ENCODE measurements around the gene SAP30BP.

The SAP30BP gene

DNA sequence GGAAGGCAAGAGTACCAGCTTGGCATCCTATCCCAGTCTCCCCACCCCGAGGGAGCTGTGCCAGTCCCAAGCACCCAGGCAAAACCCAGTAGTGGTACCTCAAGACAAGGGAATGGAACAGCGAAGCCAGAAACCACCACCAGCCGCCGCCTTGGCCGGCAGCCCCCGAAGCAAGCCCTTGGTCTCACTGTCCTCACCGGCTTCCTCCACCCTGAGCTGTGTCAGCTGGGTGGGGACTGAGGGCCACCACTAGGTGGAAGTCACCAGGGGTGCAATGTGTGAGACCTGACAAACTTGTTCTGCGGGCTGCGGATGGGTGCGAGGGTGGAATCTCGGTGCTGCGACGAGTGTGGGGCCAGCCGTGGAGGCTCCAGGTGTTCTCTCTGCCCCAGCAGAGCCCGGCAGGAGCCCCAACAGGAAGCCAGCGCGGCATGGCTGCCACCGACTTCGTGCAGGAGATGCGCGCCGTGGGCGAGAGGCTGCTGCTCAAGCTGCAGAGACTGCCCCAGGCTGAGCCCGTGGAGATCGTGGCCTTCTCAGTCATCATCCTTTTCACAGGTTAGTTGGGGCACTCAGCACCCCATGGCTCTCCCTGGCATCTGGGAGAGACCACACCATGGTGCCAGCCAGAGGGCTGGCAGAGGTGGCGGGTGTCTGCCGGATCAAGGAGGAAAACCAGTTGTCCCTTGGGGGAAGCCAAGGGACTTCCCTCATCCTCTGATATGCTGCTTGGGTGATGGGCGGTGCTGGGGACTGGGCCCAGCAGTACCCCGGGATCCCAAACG lies 27.2 kb upstream of the SAP30BP start:
- Histone ChIP-seq H3K9me3 (ENCODE audit: insufficient read depth, low read length) (no peaks in the 10 kb centered on the region), H3K36me3 (replicated peaks; ENCODE audit: low read depth, low read length) (peaks cover 29% of the 10 kb centered on the region), H3K4me3 (ENCODE audit: low read length) (no peak overlapping the region), H3K9ac (ENCODE audit: low read length) (no peak overlapping the region), H3K4me1 (ENCODE audit: low read length) (peaks cover 13% of the 10 kb centered on the region), H3K79me2 (ENCODE audit: low read length) (peaks cover 3% of the 10 kb centered on the region; the same call in 1 of the 2 replicates), H4K20me1 (ENCODE audit: insufficient read depth, low read length) (no peaks in the 10 kb centered on the region), H3K27me3 (ENCODE audit: low read depth, low read length) (no peaks in the 10 kb centered on the region), H2AFZ (ENCODE audit: low read depth, low read length) (no peak overlapping the region), H3K27ac (ENCODE audit: low read length) (no peak overlapping the region), H3K4me2 (ENCODE audit: low read length) (no peak overlapping the region)
- TF ChIP-seq EZH2phosphoT487 (IDR thresholded peaks at IDR 0.05; ENCODE audit: low read depth), result no peak
- no peak for TF ChIP-seq CTCF (IDR thresholded peaks at IDR 0.05; ENCODE audit: low read depth, low read length)

- H4K20me1 ChIP-seq (ENCODE audit: insufficient read depth, low read length), result no peaks in the 10 kb centered on the region
- no peak overlapping the region for H2AFZ ChIP-seq (ENCODE audit: low read depth, low read length)
- H3K36me3 ChIP-seq (replicated peaks; ENCODE audit: low read depth, low read length), result peaks cover 30% of the 10 kb centered on the region
- H3K4me3 ChIP-seq (ENCODE audit: low read length), result no peak overlapping the region
- no peaks in the 10 kb centered on the region for H3K27me3 ChIP-seq (ENCODE audit: low read depth, low read length)
- peaks cover 10% of the 10 kb centered on the region for H3K79me2 ChIP-seq (ENCODE audit: low read length)
- H3K9ac ChIP-seq (ENCODE audit: low read length), result no peak overlapping the region
- H3K9me3 ChIP-seq (ENCODE audit: insufficient read depth, low read length), result no peaks in the 10 kb centered on the region
- peaks cover 20% of the 10 kb centered on the region for H3K4me1 ChIP-seq (ENCODE audit: low read length)
- TF ChIP-seq CTCF (IDR thresholded peaks at IDR 0.05; ENCODE audit: low read depth, low read length) (no peak), EZH2phosphoT487 (IDR thresholded peaks at IDR 0.05; ENCODE audit: low read depth) (no peak)
- no peak overlapping the region for H3K4me2 ChIP-seq (ENCODE audit: low read length)
- no peak overlapping the region for H3K27ac ChIP-seq (ENCODE audit: low read length)
Observed at GRCh38 chr17:75640556-75641119, 26.5 kb upstream of the SAP30BP start.

- Histone ChIP-seq H2AFZ (ENCODE audit: low read depth, low read length) (no peak overlapping the region), H3K4me2 (ENCODE audit: low read length) (no peak overlapping the region), H3K9ac (ENCODE audit: low read length) (no peak overlapping the region), H3K4me3 (ENCODE audit: low read length) (no peak overlapping the region), H3K4me1 (ENCODE audit: low read length) (peaks cover 27% of the 10 kb centered on the region), H3K27me3 (ENCODE audit: low read depth, low read length) (no peaks in the 10 kb centered on the region), H3K79me2 (ENCODE audit: low read length) (peaks cover 12% of the 10 kb centered on the region), H3K9me3 (ENCODE audit: insufficient read depth, low read length) (no peaks in the 10 kb centered on the region), H3K27ac (ENCODE audit: low read length) (no peak overlapping the region), H3K36me3 (replicated peaks; ENCODE audit: low read depth, low read length) (peaks cover 30% of the 10 kb centered on the region), H4K20me1 (ENCODE audit: insufficient read depth, low read length) (no peaks in the 10 kb centered on the region)
- TF ChIP-seq EZH2phosphoT487 (IDR thresholded peaks at IDR 0.05; ENCODE audit: low read depth), result no peak
- TF ChIP-seq CTCF (IDR thresholded peaks at IDR 0.05; ENCODE audit: low read depth, low read length), result no peak
Observed at GRCh38 chr17:75641343-75641742, 25.8 kb upstream of the SAP30BP start.

DNA sequence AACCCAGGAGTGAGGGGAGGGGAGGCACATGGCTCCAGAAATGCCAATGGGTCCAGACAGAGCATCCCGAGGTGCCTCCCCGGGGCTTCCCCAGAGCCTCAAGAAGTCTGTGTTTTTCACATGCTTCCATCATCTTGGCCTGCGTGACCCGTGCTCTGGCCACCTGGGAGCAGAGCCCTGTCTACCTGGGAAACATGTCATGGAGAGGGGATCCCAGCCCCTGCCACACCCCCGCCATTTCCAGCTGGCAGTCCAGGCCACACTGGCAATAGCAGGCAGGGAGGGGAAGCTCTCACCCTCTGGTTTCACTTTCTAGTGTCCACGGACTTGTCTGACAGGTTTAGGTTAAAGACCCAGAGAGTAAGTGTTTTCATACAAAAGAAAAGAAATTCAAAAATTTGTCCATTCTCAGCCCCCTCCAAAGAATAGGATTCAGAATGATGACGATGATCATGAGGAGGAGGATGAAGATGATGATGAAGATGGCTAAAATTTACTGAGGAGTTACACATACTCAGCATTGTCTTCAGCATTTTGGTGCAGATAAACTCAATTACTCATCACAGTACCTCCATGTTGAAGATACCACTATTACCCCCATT lies 24.9 kb upstream of the SAP30BP start:
- Histone ChIP-seq H3K4me3 (ENCODE audit: low read length) (no peak overlapping the region), H2AFZ (ENCODE audit: low read depth, low read length) (no peak overlapping the region), H3K79me2 (ENCODE audit: low read length) (peaks cover 12% of the 10 kb centered on the region), H3K9me3 (ENCODE audit: insufficient read depth, low read length) (no peaks in the 10 kb centered on the region), H3K9ac (ENCODE audit: low read length) (no peak overlapping the region), H3K27ac (ENCODE audit: low read length) (no peak overlapping the region), H3K27me3 (ENCODE audit: low read depth, low read length) (no peaks in the 10 kb centered on the region), H3K4me1 (ENCODE audit: low read length) (peaks cover 34% of the 10 kb centered on the region), H3K36me3 (replicated peaks; ENCODE audit: low read depth, low read length) (peaks cover 35% of the 10 kb centered on the region), H3K4me2 (ENCODE audit: low read length) (no peak overlapping the region), H4K20me1 (ENCODE audit: insufficient read depth, low read length) (no peaks in the 10 kb centered on the region)
- TF ChIP-seq CTCF (IDR thresholded peaks at IDR 0.05; ENCODE audit: low read depth, low read length) (no peak), EZH2phosphoT487 (IDR thresholded peaks at IDR 0.05; ENCODE audit: low read depth) (no peak)
